GM13977 (cell line): ENCODE measurements around the gene FAM171A1.

ENCODE experiments used
- DNase-seq: peaks from one replicate; pipeline ENCODE4 v3.0.0; 2012; ENCODE audit warnings: low spot score
- in situ Hi-C: fragments of 300-500 bp; cut with MboI; formaldehyde crosslinking; loops from one replicate; pipeline ENCODE4 v1.12.0; 2022; ENCODE audit warnings: low sequenced_read_pairs, low pct_unique_long_range_greater_than_20kb, mixed read lengths, inconsistent platforms; ENCODE audit not compliant: unreplicated experiment
- TF ChIP-seq, protein P1 (sequence below): IDR thresholded peaks from 2 replicates; pipeline ENCODE4 v1.5.1; 2012; ENCODE audit warnings: mild to moderate bottlenecking, control low read depth; ENCODE audit not compliant: insufficient read depth; ENCODE audit errors: extremely low read depth, missing control alignments

Gene FAM171A1

DNA sequence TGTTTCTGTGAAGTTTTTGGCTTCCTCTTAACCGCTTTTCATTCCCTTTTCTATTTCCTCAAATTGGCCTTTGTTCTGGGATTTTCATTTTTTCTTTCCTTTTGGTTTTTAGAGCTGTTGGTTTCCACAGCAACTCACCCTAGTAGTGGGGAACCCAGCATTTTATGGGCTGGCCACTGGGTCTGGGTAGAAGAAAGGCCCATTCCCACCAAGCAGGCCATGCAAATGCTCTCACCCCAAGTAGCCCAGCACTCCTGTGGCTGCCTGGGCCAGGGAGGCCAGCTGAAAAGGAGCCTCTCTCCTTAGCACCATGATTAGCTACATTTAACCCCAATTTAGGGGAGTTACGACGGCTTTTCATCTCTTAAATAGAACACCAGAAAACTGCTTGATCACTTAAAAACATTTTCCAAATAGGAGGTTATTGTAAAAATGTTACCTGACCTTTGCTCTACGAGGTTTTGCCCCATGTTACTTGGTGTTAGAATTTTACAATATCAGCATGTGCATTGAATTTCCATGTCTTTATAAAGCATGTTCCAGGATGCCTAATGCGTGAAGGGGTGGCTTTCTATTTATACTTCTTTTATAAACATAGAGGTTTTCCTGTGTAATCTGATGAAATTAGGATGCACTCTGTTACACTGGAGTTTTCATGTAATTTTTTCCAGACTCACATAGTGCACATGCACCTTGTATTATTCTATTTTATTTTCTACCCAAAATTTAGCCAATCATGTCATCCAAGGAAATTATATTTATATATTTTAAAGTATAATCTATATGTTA, 75.4 kb downstream of the FAM171A1 start:
- TF ChIP-seq, protein P1, sequence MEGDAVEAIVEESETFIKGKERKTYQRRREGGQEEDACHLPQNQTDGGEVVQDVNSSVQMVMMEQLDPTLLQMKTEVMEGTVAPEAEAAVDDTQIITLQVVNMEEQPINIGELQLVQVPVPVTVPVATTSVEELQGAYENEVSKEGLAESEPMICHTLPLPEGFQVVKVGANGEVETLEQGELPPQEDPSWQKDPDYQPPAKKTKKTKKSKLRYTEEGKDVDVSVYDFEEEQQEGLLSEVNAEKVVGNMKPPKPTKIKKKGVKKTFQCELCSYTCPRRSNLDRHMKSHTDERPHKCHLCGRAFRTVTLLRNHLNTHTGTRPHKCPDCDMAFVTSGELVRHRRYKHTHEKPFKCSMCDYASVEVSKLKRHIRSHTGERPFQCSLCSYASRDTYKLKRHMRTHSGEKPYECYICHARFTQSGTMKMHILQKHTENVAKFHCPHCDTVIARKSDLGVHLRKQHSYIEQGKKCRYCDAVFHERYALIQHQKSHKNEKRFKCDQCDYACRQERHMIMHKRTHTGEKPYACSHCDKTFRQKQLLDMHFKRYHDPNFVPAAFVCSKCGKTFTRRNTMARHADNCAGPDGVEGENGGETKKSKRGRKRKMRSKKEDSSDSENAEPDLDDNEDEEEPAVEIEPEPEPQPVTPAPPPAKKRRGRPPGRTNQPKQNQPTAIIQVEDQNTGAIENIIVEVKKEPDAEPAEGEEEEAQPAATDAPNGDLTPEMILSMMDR, result no peak
- in situ Hi-C loops, result no loop called here

DNA sequence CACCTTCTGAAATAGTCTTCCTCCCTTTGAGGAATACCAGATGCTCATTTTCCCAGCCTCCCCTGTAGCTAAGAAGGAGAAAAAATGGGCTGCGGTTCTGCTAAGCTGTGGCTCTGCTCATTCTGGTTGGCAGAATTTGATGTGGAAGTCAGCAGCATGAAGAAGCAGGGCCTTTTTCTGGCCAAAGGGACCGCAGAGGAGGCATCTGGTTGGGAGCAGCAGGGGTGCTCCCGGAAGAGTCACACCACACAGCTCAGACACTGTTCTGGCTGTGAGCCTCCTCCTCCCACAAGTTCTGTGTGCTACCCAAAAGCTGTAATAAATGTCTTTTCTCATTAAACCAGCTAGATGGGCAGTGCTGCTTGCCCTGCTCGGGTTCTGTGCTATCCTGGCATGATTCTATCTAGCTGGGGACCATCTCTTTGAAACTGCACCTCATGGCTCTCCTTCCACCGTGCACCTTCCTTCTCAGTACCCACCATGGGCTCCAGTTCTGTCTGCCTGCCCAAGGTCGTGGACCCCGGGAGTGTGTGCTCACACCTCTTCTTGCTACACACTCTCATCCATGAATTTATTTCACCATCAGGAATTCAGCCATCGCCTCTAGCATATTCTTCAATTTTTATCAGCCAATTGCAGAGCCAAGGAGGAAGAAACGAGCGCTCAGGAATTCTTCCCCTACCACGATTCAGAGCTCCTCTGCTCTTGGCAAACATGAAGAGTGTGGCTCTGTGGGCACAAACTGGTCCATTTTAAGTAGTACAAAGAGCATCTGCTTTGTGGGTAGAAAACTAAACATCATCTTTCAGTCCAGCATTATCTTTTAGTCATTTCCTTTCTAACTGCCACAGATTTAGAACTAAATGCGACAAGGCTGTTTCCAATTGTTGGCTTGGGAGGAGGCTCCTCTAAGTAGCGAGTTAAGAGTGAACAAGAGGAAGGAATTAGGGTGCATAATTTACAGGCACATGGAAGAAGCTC, 76.9 kb downstream of the FAM171A1 start:
- DNase-seq, result no peak
- in situ Hi-C loops, result no loop called here
- TF ChIP-seq, protein P1, result no peak

More for the DNA sequence above, 75.4 kb downstream of the FAM171A1 start:
- no peak for DNase-seq

DNA sequence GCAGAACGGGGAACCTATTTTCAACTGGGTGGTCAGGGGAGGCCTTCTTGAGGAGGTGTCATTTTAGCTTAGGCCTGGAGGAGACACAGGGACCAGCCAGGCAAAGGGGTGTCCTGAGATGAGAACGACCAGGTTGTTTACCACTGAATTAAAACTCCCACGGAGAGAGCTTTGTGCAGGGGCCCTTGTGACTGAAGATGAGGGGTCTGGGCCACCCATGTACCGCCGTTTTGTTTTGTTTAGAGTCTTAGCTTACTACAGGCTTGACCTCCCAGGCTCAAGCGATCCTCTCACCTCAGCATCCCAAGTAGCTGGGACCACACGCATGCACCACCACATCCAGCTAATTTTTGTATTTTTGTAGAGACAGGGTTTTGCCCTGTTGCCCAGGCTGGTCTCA, 80.4 kb downstream of the FAM171A1 start:
- in situ Hi-C loops, result no loop called here
- DNase-seq, result no peak
- TF ChIP-seq, protein P1, result no peak

DNA sequence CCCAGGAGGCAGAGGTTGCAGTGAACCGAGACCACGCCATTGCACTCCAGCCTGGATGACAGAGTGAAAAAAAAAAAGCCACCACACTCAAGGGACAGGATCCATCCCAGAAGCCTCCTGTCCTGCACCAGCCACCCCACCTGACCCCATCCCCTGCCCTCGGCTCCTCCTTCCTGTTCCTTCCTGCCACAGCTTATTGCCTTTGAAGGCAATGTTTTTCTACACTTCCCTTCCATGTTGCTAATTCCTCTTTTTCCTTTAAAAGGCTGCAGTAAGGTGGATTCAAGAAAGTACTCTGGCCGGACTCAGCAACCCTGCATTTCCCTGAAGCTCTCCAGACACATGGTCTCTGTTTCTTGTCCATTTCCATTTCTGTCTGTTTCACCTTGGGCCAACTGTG, 80.9 kb downstream of the FAM171A1 start:
- DNase-seq, result no peak
- TF ChIP-seq, protein P1, result no peak
- in situ Hi-C loops, result no loop called here

DNA sequence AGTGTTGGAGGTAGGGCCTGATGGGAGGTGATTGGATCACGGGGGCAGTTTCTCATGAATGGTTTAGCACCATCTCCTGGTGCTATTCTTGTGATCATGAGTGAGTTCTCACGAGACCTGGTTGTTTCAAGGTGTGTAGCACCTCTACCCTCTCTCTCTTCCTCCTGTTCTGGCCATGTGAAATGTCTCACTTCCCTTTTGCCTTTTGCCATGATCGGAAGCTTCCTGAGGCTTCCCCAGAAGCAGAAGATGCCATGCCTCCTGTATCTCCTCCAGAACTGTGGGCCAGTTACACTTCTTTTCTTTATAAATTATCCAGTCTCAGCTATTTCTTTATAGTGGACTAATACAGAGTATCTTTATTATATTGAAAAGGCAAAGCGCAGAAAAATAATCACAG, 90.1 kb downstream of the FAM171A1 start:
- in situ Hi-C loops, result no loop called here
- TF ChIP-seq, protein P1, result no peak
- DNase-seq, result no peak

DNA sequence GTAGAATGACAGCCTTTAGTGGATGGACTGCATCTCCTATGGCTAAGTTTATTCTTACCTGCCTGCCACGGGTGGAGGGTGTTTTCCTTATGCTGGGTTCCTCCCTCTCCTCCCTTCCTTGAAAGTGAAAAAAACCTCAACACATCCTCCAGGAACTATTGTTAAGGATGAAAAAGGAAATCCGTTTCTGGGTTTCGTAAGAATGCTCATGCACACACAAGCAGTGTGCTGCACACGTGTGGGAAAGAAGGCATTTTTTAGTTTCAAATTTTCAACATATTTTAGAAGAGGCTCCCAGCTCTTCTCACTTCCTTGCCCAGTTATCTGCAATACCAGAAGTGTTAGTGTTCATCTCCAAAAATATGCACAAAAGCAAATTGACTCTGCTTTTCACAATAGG, 90.6 kb downstream of the FAM171A1 start:
- TF ChIP-seq, protein P1, result no peak

More for the DNA sequence above, 90.6 kb downstream of the FAM171A1 start:
- DNase-seq, result no peak
- in situ Hi-C loops, result no loop called here
